ENCODE measurements around the gene CCDC183. TPM values are rescaled to one million over a fixed set of nuclear protein-coding genes. Genes with fewer than 3 reads are reported as not detected.

CCDC183 gene
- total and polyA plus RNA-seq, 9 donors, result 0.47 to 11.8 (median 5.7) TPM

- H3K27ac ChIP-seq, result peak overlapping the region in 1 of 2 donors; percentile 40
- no peaks in the 10 kb centered on the region for H3K36me3 ChIP-seq
- H3K4me1 ChIP-seq (ENCODE audit: insufficient read depth), result peaks cover 3% of the 10 kb centered on the region
- peak overlapping the region; percentile 21 for H3K4me3 ChIP-seq
- DNase-seq, result peak in 4 of 5 donors; percentile 8 to 48 (median 35)
- TF ChIP-seq EP300 (IDR thresholded peaks at IDR 0.05), result no peak
- TF ChIP-seq POLR2A (IDR thresholded peaks at IDR 0.05), result no peak
- TF ChIP-seq CTCF (IDR thresholded peaks at IDR 0.05), result no peak
- 60 to 71% (median 64%) methylated on average over 42 of the region's 42 CpGs for WGBS, 3 donors
- no peaks in the 10 kb centered on the region for H3K9me3 ChIP-seq
- no peaks in the 10 kb centered on the region for H3K27me3 ChIP-seq
- intact Hi-C loops (cut with DNase I), result no loop called here
These were observed 25.8 kb downstream of the CCDC183 start for GRCh38 chr9:136821826-136822544.

GRCh38 chr9:136823136-136824046 lies 27.3 kb downstream of the CCDC183 start:
- TF ChIP-seq CTCF (IDR thresholded peaks at IDR 0.05), result no peak
- TF ChIP-seq POLR2A (IDR thresholded peaks at IDR 0.05), result no peak
- no peak for TF ChIP-seq EP300 (IDR thresholded peaks at IDR 0.05)
- intact Hi-C loops (cut with DNase I), result no loop called here
- Histone ChIP-seq H3K36me3 (no peaks in the 10 kb centered on the region), H3K4me3 (no peak overlapping the region), H3K27me3 (no peaks in the 10 kb centered on the region), H3K27ac (no peak overlapping the region), H3K4me1 (ENCODE audit: insufficient read depth) (peaks cover 3% of the 10 kb centered on the region), H3K9me3 (no peaks in the 10 kb centered on the region)
- whole genome bisulfite sequencing, 3 donors, result 82 to 89% (median 85%) methylated on average over 30 of the region's 30 CpGs
- DNase-seq, result peak in 1 of 5 donors; percentile 14

GRCh38 chr9:136824496-136825225 lies 28.5 kb downstream of the CCDC183 start:
- no peaks in the 10 kb centered on the region for H3K27me3 ChIP-seq
- H3K4me1 ChIP-seq (ENCODE audit: insufficient read depth), result peaks cover 3% of the 10 kb centered on the region
- no peak overlapping the region for H3K27ac ChIP-seq
- peak in 2 of 5 donors; percentile 8 to 18 for DNase-seq
- no peak overlapping the region for H3K4me3 ChIP-seq
- H3K9me3 ChIP-seq, result no peaks in the 10 kb centered on the region
- TF ChIP-seq POLR2A (IDR thresholded peaks at IDR 0.05) (no peak), EP300 (IDR thresholded peaks at IDR 0.05) (no peak), CTCF (IDR thresholded peaks at IDR 0.05) (no peak)
- intact Hi-C loops (cut with DNase I), result no loop called here
- 74 to 83% (median 80%) methylated on average over 15 to 21 of the region's 21 CpGs for WGBS, 3 donors
- no peaks in the 10 kb centered on the region for H3K36me3 ChIP-seq
